Activated B cell treated with CpG ODN at 0.5 μM for 24 hours (primary cell): ENCODE results near the gene KCNK6. TPM values are rescaled to one million over a fixed set of nuclear protein-coding genes. Genes with fewer than 3 reads are reported as not detected.

ENCODE experiments used
- ATAC-seq: fragments of 200-7000 bp; cut with Tn5 transposase; one replicate; pipeline ENCODE4 v1.10.0; 2021; ENCODE audit warnings: low read depth, mild to moderate bottlenecking, moderate library complexity
- CTCF ChIA-PET: fragments of 350-600 bp; sonication (Branson Sonifier 250); formaldehyde crosslinking; loops from one replicate; lab custom pipeline; 2021; ENCODE audit warnings: antibody characterized with exemption; lab: Charles Lee
- POLR2A ChIA-PET: fragments of 350-600 bp; sonication (Branson Sonifier 250); formaldehyde crosslinking; loops from one replicate; lab custom pipeline; 2021; ENCODE audit warnings: antibody characterized with exemption; lab: Charles Lee
- DNase-seq: peaks from one replicate; pipeline ENCODE4 v3.0.0; 2022
- H3K27ac Mint-ChIP-seq: one replicate; pipeline ENCODE4 v1.8.0; 2020; ENCODE audit warnings: mixed read lengths
- H3K27me3 Mint-ChIP-seq: one replicate; pipeline ENCODE4 v1.8.0; 2021; ENCODE audit warnings: mixed read lengths
- H3K36me3 Mint-ChIP-seq: one replicate; pipeline ENCODE4 v1.8.0; 2021; ENCODE audit warnings: low read depth, mixed read lengths
- H3K4me1 Mint-ChIP-seq: one replicate; pipeline ENCODE4 v1.8.0; 2021; ENCODE audit warnings: mixed read lengths
- H3K4me3 Mint-ChIP-seq: one replicate; pipeline ENCODE4 v1.8.0; 2020; ENCODE audit warnings: mild to moderate bottlenecking, mixed read lengths
- H3K9me3 Mint-ChIP-seq: one replicate; pipeline ENCODE4 v1.8.0; 2020; ENCODE audit warnings: mixed read lengths
- CTCF ChIP-seq: fragments of 200-600 bp; IDR thresholded peaks from one replicate; pipeline ENCODE4 v1.8.0; 2022; ENCODE audit warnings: antibody characterized with exemption, mild to moderate bottlenecking
- intact Hi-C: fragments of 100-400 bp; cut with micrococcal nuclease; formaldehyde crosslinking; loops from one replicate; pipeline ENCODE4 v1.15.1; 2024
- total RNA-seq: library from RNA; stranded (reverse); gene quantifications from 2 replicates; pipeline ENCODE4 v1.2.3, GENCODE V29; 2022

The KCNK6 gene
- total RNA-seq, 1 donor from 2014 or later = 4.7 TPM

GRCh38 chr19:38287604-38288003 lies 32.0 kb upstream of the KCNK6 start:
- Mint-ChIP-seq H3K9me3 (no peaks in the 10 kb centered on the region), H3K27me3 (no peaks in the 10 kb centered on the region)
- CTCF ChIA-PET = no interaction called here

GRCh38 chr19:38288123-38288855 lies 31.4 kb upstream of the KCNK6 start:
- Mint-ChIP-seq H3K4me3 (no peak overlapping the region), H3K4me1 (peaks cover 20% of the 10 kb centered on the region), H3K27ac (no peak overlapping the region), H3K9me3 (no peaks in the 10 kb centered on the region), H3K27me3 (no peaks in the 10 kb centered on the region), H3K36me3 (peaks cover 70% of the 10 kb centered on the region)
- no peak for DNase-seq
- ChIA-PET CTCF (no interaction called here), POLR2A (no interaction called here)
- no peak for ATAC-seq
- intact Hi-C loops = no loop called here
- TF ChIP-seq CTCF = no peak

More at GRCh38 chr19:38287604-38288003, 32.0 kb upstream of the KCNK6 start:
- ATAC-seq (no peak), DNase-seq (no peak)
- TF ChIP-seq CTCF = no peak
- H3K4me3 Mint-ChIP-seq = no peak overlapping the region
- intact Hi-C loops = no loop called here
- H3K27ac Mint-ChIP-seq = no peak overlapping the region
- POLR2A ChIA-PET = no interaction called here
- H3K4me1 Mint-ChIP-seq = peaks cover 20% of the 10 kb centered on the region
- H3K36me3 Mint-ChIP-seq = peaks cover 67% of the 10 kb centered on the region

- Mint-ChIP-seq H3K9me3 (no peaks in the 10 kb centered on the region), H3K27me3 (no peaks in the 10 kb centered on the region), H3K4me3 (no peak overlapping the region), H3K27ac (no peak overlapping the region), H3K4me1 (peaks cover 8% of the 10 kb centered on the region), H3K36me3 (peaks cover 69% of the 10 kb centered on the region)
- ChIA-PET POLR2A (no interaction called here), CTCF (no interaction called here)
- intact Hi-C loops = no loop called here
- DNase-seq (no peak), ATAC-seq (no peak)
- no peak for TF ChIP-seq CTCF
Observed at GRCh38 chr19:38289955-38290354, 29.7 kb upstream of the KCNK6 start.

- Mint-ChIP-seq H3K27ac (no peak overlapping the region), H3K4me1 (peaks cover 2% of the 10 kb centered on the region), H3K9me3 (no peaks in the 10 kb centered on the region), H3K36me3 (peaks cover 66% of the 10 kb centered on the region), H3K4me3 (no peak overlapping the region), H3K27me3 (no peaks in the 10 kb centered on the region)
- ATAC-seq = no peak
- no peak for DNase-seq
- ChIA-PET CTCF (no interaction called here), POLR2A (interaction anchor here (0.7 kb wide), 1 partner anchor 26 kb away, joined by 4 read pairs; the partner anchor contains the start of gene SPINT2)
- no peak for TF ChIP-seq CTCF
- intact Hi-C loops = no loop called here
Observed at GRCh38 chr19:38290631-38291147, 29.0 kb upstream of the KCNK6 start.

- ChIA-PET POLR2A (no interaction called here), CTCF (no interaction called here)
- Mint-ChIP-seq H3K36me3 (peaks cover 57% of the 10 kb centered on the region), H3K27ac (no peak overlapping the region), H3K4me3 (no peak overlapping the region), H3K4me1 (no peaks in the 10 kb centered on the region), H3K9me3 (no peaks in the 10 kb centered on the region), H3K27me3 (no peaks in the 10 kb centered on the region)
- no peak for TF ChIP-seq CTCF
- intact Hi-C loops = no loop called here
- DNase-seq (no peak), ATAC-seq (no peak)
Observed at GRCh38 chr19:38291855-38292254, 27.8 kb upstream of the KCNK6 start.
